BE2C (cell line): ENCODE data around the gene REXO1.

ENCODE experiments used
- DNase-seq: peaks from one replicate; pipeline ENCODE4 v3.0.0-alpha.2; 2020
- H3K27me3 ChIP-seq: fragments of 250-450 bp; sonication (Bioruptor Pico); 2 replicates; pipeline ENCODE4 v1.5.1; 2020; ENCODE audit warnings: mild to moderate bottlenecking
- H3K36me3 ChIP-seq: fragments of 250-450 bp; sonication (Bioruptor Pico); 2 replicates; pipeline ENCODE4 v1.5.1; 2020; ENCODE audit warnings: mild to moderate bottlenecking
- H3K4me1 ChIP-seq: fragments of 250-450 bp; sonication (Bioruptor Pico); 2 replicates; pipeline ENCODE4 v1.5.1; 2020
- H3K4me3 ChIP-seq: 2 replicates; pipeline ENCODE4 v1.5.1; 2011; ENCODE audit warnings: low read depth, low read length
- H3K9me3 ChIP-seq: fragments of 250-450 bp; sonication (Bioruptor Pico); 2 replicates; pipeline ENCODE4 v1.5.1; 2020
- CTCF ChIP-seq: IDR thresholded peaks from 2 replicates; pipeline ENCODE4 v1.5.1; 2012; ENCODE audit warnings: mild to moderate bottlenecking, low read depth, low read length

The REXO1 gene

DNA sequence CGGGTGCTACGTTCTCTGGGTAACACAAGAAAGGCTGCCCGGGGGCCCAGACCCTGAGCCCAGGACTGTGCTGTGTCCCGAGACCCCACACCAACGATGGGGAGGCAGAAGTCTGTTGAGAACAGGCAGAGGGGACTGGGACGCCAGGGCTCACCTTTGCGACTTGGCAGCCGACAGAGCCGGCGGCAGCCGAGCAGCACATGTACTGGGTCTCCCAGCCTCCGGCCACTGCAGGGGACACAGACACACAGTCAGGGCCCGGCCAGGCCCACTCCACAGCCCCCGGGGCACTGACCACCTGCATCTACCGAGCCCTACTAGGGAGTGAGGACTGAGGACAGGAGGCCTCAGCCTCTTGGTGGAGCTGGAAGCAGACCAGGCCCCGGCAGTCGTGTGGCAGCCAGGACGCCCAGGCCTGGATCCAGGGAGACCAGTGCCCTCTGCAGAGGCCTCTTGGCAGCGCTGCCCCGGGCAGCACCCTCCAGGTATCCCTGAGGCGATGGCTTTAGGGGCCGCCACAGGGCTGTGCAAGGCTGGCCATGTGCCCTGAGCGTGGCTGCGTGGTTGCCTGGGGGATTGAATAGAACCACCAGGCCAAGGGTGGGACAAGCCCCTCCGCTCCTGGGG, 30.6 kb downstream of the REXO1 start:
- no peak for TF ChIP-seq CTCF
- no peak for DNase-seq
- Histone ChIP-seq H3K4me1 (no peaks in the 10 kb centered on the region), H3K9me3 (no peaks in the 10 kb centered on the region), H3K4me3 (no peak overlapping the region), H3K36me3 (peaks cover 66% of the 10 kb centered on the region), H3K27me3 (no peaks in the 10 kb centered on the region)

GRCh38 chr19:1816530-1817298, 31.6 kb downstream of the REXO1 start:
- Histone ChIP-seq H3K27me3 (no peaks in the 10 kb centered on the region), H3K4me3 (no peak overlapping the region), H3K9me3 (no peaks in the 10 kb centered on the region), H3K36me3 (peaks cover 57% of the 10 kb centered on the region), H3K4me1 (no peaks in the 10 kb centered on the region)
- no peak for DNase-seq
- no peak for TF ChIP-seq CTCF

GRCh38 chr19:1815605-1816529, 32.4 kb downstream of the REXO1 start:
- H3K27me3 ChIP-seq = no peaks in the 10 kb centered on the region
- peaks cover 50% of the 10 kb centered on the region for H3K36me3 ChIP-seq
- no peak for TF ChIP-seq CTCF
- H3K9me3 ChIP-seq = no peaks in the 10 kb centered on the region
- H3K4me1 ChIP-seq = no peaks in the 10 kb centered on the region
- no peak overlapping the region for H3K4me3 ChIP-seq
- DNase-seq = no peak

DNA sequence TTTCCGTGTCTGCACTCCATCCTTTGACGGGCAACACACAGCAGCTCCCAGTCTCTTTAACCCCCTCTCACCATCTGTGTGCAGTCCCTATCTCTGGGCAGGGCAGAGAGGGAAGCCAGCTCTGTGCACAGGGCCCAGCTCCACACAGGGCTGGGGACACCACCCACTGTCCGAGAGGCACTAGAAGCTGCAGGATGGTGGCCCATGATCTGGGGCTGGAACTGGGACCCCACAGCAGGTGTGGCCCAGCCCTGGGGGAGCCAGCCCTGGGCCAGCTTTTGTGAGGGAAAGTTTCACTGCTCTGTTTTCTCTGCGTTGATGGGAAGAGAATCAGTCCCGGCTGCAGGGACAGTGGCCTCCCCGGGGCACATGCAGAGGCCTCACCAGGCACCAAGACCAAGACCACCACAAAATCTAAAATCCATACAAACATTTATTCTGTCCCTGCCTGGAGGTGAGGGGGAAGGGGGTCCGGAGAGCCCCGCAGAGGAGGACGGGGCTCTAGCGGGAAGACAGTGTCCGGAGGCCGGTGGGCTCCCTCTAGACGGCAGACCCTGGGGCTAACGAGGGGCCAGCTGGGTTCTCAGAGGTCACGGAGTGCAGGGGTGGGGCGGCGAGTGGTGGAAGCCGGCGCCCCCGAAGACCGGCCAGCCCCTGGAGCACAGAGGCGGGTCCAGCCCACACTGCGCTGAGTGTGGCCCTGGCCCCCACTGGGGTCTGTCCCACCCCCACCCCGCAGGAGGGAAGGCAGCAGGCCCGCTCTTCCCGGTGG, 33.3 kb downstream of the REXO1 start:
- TF ChIP-seq CTCF = no peak
- Histone ChIP-seq H3K4me1 (no peaks in the 10 kb centered on the region), H3K9me3 (no peaks in the 10 kb centered on the region), H3K4me3 (no peak overlapping the region), H3K27me3 (no peaks in the 10 kb centered on the region), H3K36me3 (peaks cover 41% of the 10 kb centered on the region)
- DNase-seq = no peak

- TF ChIP-seq CTCF = no peak
- H3K4me1 ChIP-seq = no peaks in the 10 kb centered on the region
- H3K27me3 ChIP-seq = no peaks in the 10 kb centered on the region
These were observed 33.9 kb downstream of the REXO1 start for GRCh38 chr19:1814391-1814790.

More at GRCh38 chr19:1814391-1814790, 33.9 kb downstream of the REXO1 start:
- no peak for DNase-seq
- Histone ChIP-seq H3K36me3 (peaks cover 35% of the 10 kb centered on the region), H3K4me3 (no peak overlapping the region), H3K9me3 (no peaks in the 10 kb centered on the region)
